ENCODE results near the gene RALGDS.

GRCh38 chr9:133167769-133168168 is 46.7 kb upstream of the RALGDS start:
- TF ChIP-seq TP53 (CRISPR knock-in tag; conservative IDR thresholded peaks at IDR 0.05) (no peak), MXD1 (CRISPR knock-in tag; IDR thresholded peaks at IDR 0.05) (no peak), GATA4 (IDR thresholded peaks at IDR 0.05; ENCODE audit: borderline replicate concordance, low read depth) (no peak), ZNF232 (CRISPR knock-in tag; IDR thresholded peaks at IDR 0.05; ENCODE audit: borderline replicate concordance) (no peak)
